ENCODE results near the gene CAMSAP3. TPM values are rescaled to one million over a fixed set of nuclear protein-coding genes. Genes with fewer than 3 reads are reported as not detected.

CAMSAP3 gene
- total and polyA plus RNA-seq, 5 experiments from 2014 or later, result 0.20 to 2.2 (median 0.78) TPM; not detected in 1

GRCh38 chr19:7607212-7607873 lies 11.7 kb downstream of the CAMSAP3 start:
- no peaks in the 10 kb centered on the region for H3K9me3 Mint-ChIP-seq
- H3K4me1 Mint-ChIP-seq, result peaks cover 0 to 12% (median 2%) of the 10 kb centered on the region in 4 donors
- no peak for DNase-seq

GRCh38 chr19:7607874-7608560 lies 12.4 kb downstream of the CAMSAP3 start:
- DNase-seq, result no peak
- peaks cover 0 to 12% (median 2%) of the 10 kb centered on the region in 4 donors for H3K4me1 Mint-ChIP-seq
- H3K36me3 Mint-ChIP-seq, result no peaks in the 10 kb centered on the region
- H3K9me3 Mint-ChIP-seq, result no peaks in the 10 kb centered on the region
- H3K27me3 Mint-ChIP-seq, result peaks cover 3 to 23% (median 8%) of the 10 kb centered on the region in 5 donors
- no peak overlapping the region for H3K4me3 Mint-ChIP-seq
- H3K27ac Mint-ChIP-seq, result peak overlapping the region in 1 of 10 donors; percentile 60
- no peak for ATAC-seq
- POLR2A ChIA-PET, result interaction anchor here (0.7 to 1.9 kb wide), 3 partner anchors 22 to 336 kb away, joined by 4 to 5 read pairs (median 5); partner anchors contain the start of genes PET100 and XAB2

More at GRCh38 chr19:7607212-7607873, 11.7 kb downstream of the CAMSAP3 start:
- Mint-ChIP-seq H3K27me3 (peaks cover 3 to 28% (median 9%) of the 10 kb centered on the region in 5 donors), H3K4me3 (no peak overlapping the region), H3K27ac (no peak overlapping the region), H3K36me3 (no peaks in the 10 kb centered on the region)
- POLR2A ChIA-PET, result interaction anchor here (1.9 kb wide), 1 partner anchor 22 kb away, joined by 5 read pairs; the partner anchor contains the start of genes PET100 and XAB2
- ATAC-seq, result no peak

- POLR2A ChIA-PET, result no interaction called here
Measured at GRCh38 chr19:7610491-7611240, 15.0 kb downstream of the CAMSAP3 start.

GRCh38 chr19:7611541-7612279 lies 16.0 kb downstream of the CAMSAP3 start:
- POLR2A ChIA-PET, result no interaction called here
- no peak for ATAC-seq
- no peaks in the 10 kb centered on the region for H3K9me3 Mint-ChIP-seq
- H3K4me3 Mint-ChIP-seq, result no peak overlapping the region
- H3K27ac Mint-ChIP-seq, result no peak overlapping the region
- no peaks in the 10 kb centered on the region for H3K36me3 Mint-ChIP-seq
- H3K27me3 Mint-ChIP-seq, result no peaks in the 10 kb centered on the region
- no peak for DNase-seq
- peaks cover 0 to 2% (median 1%) of the 10 kb centered on the region in 4 donors for H3K4me1 Mint-ChIP-seq

More at GRCh38 chr19:7610491-7611240, 15.0 kb downstream of the CAMSAP3 start:
- Mint-ChIP-seq H3K9me3 (no peaks in the 10 kb centered on the region), H3K27me3 (peaks cover 0 to 3% (median 0%) of the 10 kb centered on the region in 5 donors), H3K27ac (no peak overlapping the region), H3K36me3 (no peaks in the 10 kb centered on the region), H3K4me3 (no peak overlapping the region), H3K4me1 (peaks cover 0 to 5% (median 1%) of the 10 kb centered on the region in 4 donors)
- no peak for DNase-seq
- ATAC-seq, result no peak

GRCh38 chr19:7612282-7613274 lies 16.9 kb downstream of the CAMSAP3 start:
- H3K4me1 Mint-ChIP-seq, result peaks cover 0 to 2% (median 0%) of the 10 kb centered on the region in 4 donors
- ATAC-seq, result no peak
- POLR2A ChIA-PET, result no interaction called here

GRCh38 chr19:7614859-7615741 lies 19.4 kb downstream of the CAMSAP3 start:
- H3K27me3 Mint-ChIP-seq, result no peaks in the 10 kb centered on the region
- H3K27ac Mint-ChIP-seq, result no peak overlapping the region
- no peak for ATAC-seq
- peaks cover 0 to 3% (median 1%) of the 10 kb centered on the region in 4 donors for H3K4me1 Mint-ChIP-seq
- no peak overlapping the region for H3K4me3 Mint-ChIP-seq
- no peaks in the 10 kb centered on the region for H3K9me3 Mint-ChIP-seq
- no peak for DNase-seq
- peaks cover 0 to 21% (median 11%) of the 10 kb centered on the region in 3 donors for H3K36me3 Mint-ChIP-seq
- POLR2A ChIA-PET, result interaction anchor here (0.7 kb wide), 1 partner anchor 10 kb away, joined by 3 read pairs; no protein-coding TSS in a partner anchor

More at GRCh38 chr19:7612282-7613274, 16.9 kb downstream of the CAMSAP3 start:
- Mint-ChIP-seq H3K9me3 (no peaks in the 10 kb centered on the region), H3K4me3 (no peak overlapping the region), H3K27me3 (no peaks in the 10 kb centered on the region), H3K36me3 (peaks cover 0 to 4% (median 2%) of the 10 kb centered on the region in 3 donors), H3K27ac (no peak overlapping the region)
- DNase-seq, result no peak

- peaks cover 0 to 33% (median 11%) of the 10 kb centered on the region in 3 donors for H3K36me3 Mint-ChIP-seq
- no peak overlapping the region for H3K4me3 Mint-ChIP-seq
- peaks cover 0 to 3% (median 1%) of the 10 kb centered on the region in 4 donors for H3K4me1 Mint-ChIP-seq
- H3K27me3 Mint-ChIP-seq, result no peaks in the 10 kb centered on the region
- ATAC-seq (peak in 1 of 2 donors; percentile 12), DNase-seq (no peak)
- H3K9me3 Mint-ChIP-seq, result no peaks in the 10 kb centered on the region
- H3K27ac Mint-ChIP-seq, result peak overlapping the region in 2 of 10 donors; percentile 60 to 84
- POLR2A ChIA-PET, result no interaction called here
Measured at GRCh38 chr19:7617172-7617571, 21.5 kb downstream of the CAMSAP3 start.

- DNase-seq (no peak), ATAC-seq (no peak)
- H3K36me3 Mint-ChIP-seq, result peaks cover 0 to 38% (median 11%) of the 10 kb centered on the region in 3 donors
- H3K4me3 Mint-ChIP-seq, result no peak overlapping the region
- POLR2A ChIA-PET, result no interaction called here
- peak overlapping the region in 1 of 10 donors; percentile 91 for H3K27ac Mint-ChIP-seq
- H3K4me1 Mint-ChIP-seq, result peaks cover 0 to 3% (median 1%) of the 10 kb centered on the region in 4 donors
- no peaks in the 10 kb centered on the region for H3K27me3 Mint-ChIP-seq
- no peaks in the 10 kb centered on the region for H3K9me3 Mint-ChIP-seq
Measured at GRCh38 chr19:7617735-7618134, 22.1 kb downstream of the CAMSAP3 start.

GRCh38 chr19:7618348-7618747 lies 22.7 kb downstream of the CAMSAP3 start:
- Mint-ChIP-seq H3K27me3 (no peaks in the 10 kb centered on the region), H3K36me3 (peaks cover 0 to 44% (median 15%) of the 10 kb centered on the region in 3 donors), H3K27ac (peak overlapping the region in 4 of 10 donors; percentile 11 to 91 (median 64)), H3K4me3 (no peak overlapping the region), H3K9me3 (no peaks in the 10 kb centered on the region), H3K4me1 (peaks cover 0 to 5% (median 2%) of the 10 kb centered on the region in 4 donors)
- DNase-seq (no peak), ATAC-seq (no peak)
- POLR2A ChIA-PET, result no interaction called here

GRCh38 chr19:7618771-7619510 lies 23.3 kb downstream of the CAMSAP3 start:
- DNase-seq, result no peak
- Mint-ChIP-seq H3K4me3 (peak overlapping the region in 1 of 10 donors; percentile 29), H3K36me3 (peaks cover 0 to 46% (median 15%) of the 10 kb centered on the region in 3 donors), H3K27me3 (no peaks in the 10 kb centered on the region), H3K4me1 (peaks cover 0 to 5% (median 2%) of the 10 kb centered on the region in 4 donors), H3K9me3 (no peaks in the 10 kb centered on the region), H3K27ac (peak overlapping the region in 5 of 10 donors; percentile 11 to 91 (median 51))
- ATAC-seq, result no peak
- POLR2A ChIA-PET, result no interaction called here
